DOHH2 (cell line): Measurements from ENCODE around the gene HINT3.

Source experiments
- CTCF ChIP-seq: fragments of 200-600 bp; sonication (generic); IDR thresholded peaks from one replicate; pipeline ENCODE4 v1.5.1; 2014; ENCODE audit warnings: antibody characterized with exemption, mild to moderate bottlenecking, low read depth, low read length; ENCODE audit not compliant: poor library complexity, severe bottlenecking
- EZH2phosphoT487 ChIP-seq: fragments of 200-600 bp; sonication (generic); IDR thresholded peaks from 2 replicates; pipeline ENCODE4 v1.6.1; 2017; ENCODE audit warnings: borderline replicate concordance, mild to moderate bottlenecking, antibody characterized with exemption, low read length, moderate library complexity, mixed read lengths

- no peak for TF ChIP-seq CTCF
- no peak for TF ChIP-seq EZH2phosphoT487
These were observed 6.3 kb upstream of the HINT3 start for GRCh38 chr6:125950293-125950692.
